ENCODE results near the gene KDM4B. TPM values are rescaled to one million over a fixed set of nuclear protein-coding genes. Genes with fewer than 3 reads are reported as not detected.

The KDM4B gene
- 14.3 and 15.4 TPM in 2 replicates for total RNA-seq

DNA sequence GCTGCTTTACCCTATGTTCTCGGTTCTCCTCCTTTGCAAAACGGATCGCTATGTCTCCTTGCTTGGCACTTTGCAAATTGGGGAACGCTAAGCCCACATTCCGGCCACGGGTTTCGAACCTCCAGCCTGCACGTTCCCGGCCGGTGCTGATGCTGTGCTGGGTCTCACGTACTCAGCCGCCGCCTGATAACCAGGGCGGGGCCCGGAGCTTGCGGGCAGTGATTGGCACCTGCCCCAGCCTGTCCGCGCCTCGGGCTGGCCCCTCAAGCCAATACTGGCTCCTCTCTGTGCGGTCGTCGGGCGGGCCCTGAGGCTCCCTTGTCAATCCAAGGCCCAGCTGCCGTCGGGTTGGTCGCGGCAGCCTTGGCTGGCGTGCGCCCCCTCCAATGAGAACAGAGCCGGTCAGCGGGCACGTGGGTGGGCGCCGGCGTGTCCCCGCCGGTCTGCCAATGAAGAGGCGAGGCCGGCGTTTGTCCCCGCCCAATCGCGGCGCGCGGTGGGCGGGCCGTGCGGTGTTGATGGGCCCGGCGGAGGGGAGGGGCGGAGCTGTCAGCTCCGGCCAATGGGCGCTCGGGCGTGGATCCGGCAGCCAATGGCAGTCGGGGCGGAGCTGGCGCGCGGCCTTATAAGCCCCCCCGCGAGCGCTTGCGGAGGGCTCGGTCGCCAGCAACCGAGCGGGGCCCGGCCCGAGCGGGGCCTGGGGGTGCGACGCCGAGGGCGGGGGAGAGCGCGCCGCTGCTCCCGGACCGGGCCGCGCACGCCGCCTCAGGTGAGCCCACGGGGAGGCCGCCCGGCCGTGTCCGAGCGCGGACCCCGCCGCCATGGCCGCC lies at the start of gene KDM4B:
KDM4B (plus strand) TSS at position 652 of the 830 bp plus-strand sequence. CDS start 63,778 bp downstream, outside the sequence.

Other genes starting within 250 kb of the KDM4B start
- 27.5 and 32.3 TPM in 2 replicates for gene DPP9, start 245.3 kb upstream of the KDM4B start, total RNA-seq
- gene FEM1A, start 177.4 kb upstream of the KDM4B start, total RNA-seq, result 20.7 and 22.7 TPM in 2 replicates
- 4.3 and 14.5 TPM in 2 replicates for gene TICAM1, start 137.4 kb upstream of the KDM4B start, total RNA-seq
- 66.9 and 212 TPM in 2 replicates for gene PLIN3, start 101.4 kb upstream of the KDM4B start, total RNA-seq
- not detected in 2 replicates for gene ARRDC5, start 66.2 kb upstream of the KDM4B start, total RNA-seq
- 3.4 and 9.4 TPM in 2 replicates for gene UHRF1, start 59.6 kb upstream of the KDM4B start, total RNA-seq